Hepatocyte (in vitro differentiated cells): ENCODE results near the gene DSCAML1.

ENCODE experiments used
- EZH2 ChIP-seq: fragments of 200-600 bp; sonication (generic); IDR thresholded peaks from 2 replicates; pipeline ENCODE4 v1.6.1; 2016; ENCODE audit warnings: antibody characterized with exemption, mild to moderate bottlenecking, borderline replicate concordance
- EZH2phosphoT487 ChIP-seq: fragments of 200-600 bp; sonication (generic); IDR thresholded peaks from one replicate; pipeline ENCODE4 v1.6.1; 2018; ENCODE audit warnings: antibody characterized with exemption, mild to moderate bottlenecking, low read depth, moderate library complexity; ENCODE audit not compliant: unreplicated experiment, severe bottlenecking
- TF ChIP-seq, protein P1 (sequence below): fragments of 200-600 bp; sonication (generic); IDR thresholded peaks from 2 replicates; pipeline ENCODE4 v1.5.1; 2016; ENCODE audit warnings: antibody characterized with exemption, mild to moderate bottlenecking; ENCODE audit not compliant: poor library complexity

- no peak for TF ChIP-seq EZH2
- TF ChIP-seq, protein P1, sequence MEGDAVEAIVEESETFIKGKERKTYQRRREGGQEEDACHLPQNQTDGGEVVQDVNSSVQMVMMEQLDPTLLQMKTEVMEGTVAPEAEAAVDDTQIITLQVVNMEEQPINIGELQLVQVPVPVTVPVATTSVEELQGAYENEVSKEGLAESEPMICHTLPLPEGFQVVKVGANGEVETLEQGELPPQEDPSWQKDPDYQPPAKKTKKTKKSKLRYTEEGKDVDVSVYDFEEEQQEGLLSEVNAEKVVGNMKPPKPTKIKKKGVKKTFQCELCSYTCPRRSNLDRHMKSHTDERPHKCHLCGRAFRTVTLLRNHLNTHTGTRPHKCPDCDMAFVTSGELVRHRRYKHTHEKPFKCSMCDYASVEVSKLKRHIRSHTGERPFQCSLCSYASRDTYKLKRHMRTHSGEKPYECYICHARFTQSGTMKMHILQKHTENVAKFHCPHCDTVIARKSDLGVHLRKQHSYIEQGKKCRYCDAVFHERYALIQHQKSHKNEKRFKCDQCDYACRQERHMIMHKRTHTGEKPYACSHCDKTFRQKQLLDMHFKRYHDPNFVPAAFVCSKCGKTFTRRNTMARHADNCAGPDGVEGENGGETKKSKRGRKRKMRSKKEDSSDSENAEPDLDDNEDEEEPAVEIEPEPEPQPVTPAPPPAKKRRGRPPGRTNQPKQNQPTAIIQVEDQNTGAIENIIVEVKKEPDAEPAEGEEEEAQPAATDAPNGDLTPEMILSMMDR: peak; percentile 99
- no peak for TF ChIP-seq EZH2phosphoT487
Observed at GRCh38 chr11:117817368-117818040, 20.5 kb upstream of the DSCAML1 start.
